Endothelial cell of umbilical vein (primary cell): ENCODE measurements around the gene SRSF11. TPM values are rescaled to one million over a fixed set of nuclear protein-coding genes. Genes with fewer than 3 reads are reported as not detected.

Experiments
- BruUV-seq: library from RNA; stranded (reverse); fragments of 400-500 nt; replicated peaks from 2 replicates; lab custom pipeline; 2021; lab: Mats Ljungman, UMichigan
- CTCF ChIA-PET: fragments of 300-600, 350-600 bp; sonication (Branson Sonifier 250); formaldehyde crosslinking; loops from one replicate; lab custom pipeline; 2021; ENCODE audit warnings: antibody characterized with exemption, inconsistent platforms; lab: Charles Lee
- POLR2A ChIA-PET: fragments of 300-600, 350-600 bp; sonication (Branson Sonifier 250); formaldehyde crosslinking; loops from one replicate; lab custom pipeline; 2021; ENCODE audit warnings: antibody characterized with exemption, inconsistent platforms; lab: Charles Lee
- DNase-seq: peaks from one replicate; pipeline ENCODE4 v3.0.0-alpha.2; 2011; ENCODE audit warnings: low read depth, low spot score
- FAIRE-seq: peaks from 2 replicates; lab custom pipeline; 2011; peaks lifted over from hg19 to GRCh38; lab: Jason Lieb, UNC
- H2AFZ ChIP-seq: 2 replicates; pipeline ENCODE4 v1.6.0; 2012; ENCODE audit warnings: low read depth, low read length, control low read depth, inconsistent platforms
- H3K27ac ChIP-seq: 2 replicates; pipeline ENCODE4 v1.5.1; 2011; ENCODE audit warnings: low read depth, mild to moderate bottlenecking, control low read depth, low read length, moderate library complexity; ENCODE audit not compliant: insufficient read depth
- H3K27me3 ChIP-seq, 2 experiments: 2 replicates each; pipeline versions ENCODE4 v1.6.0 to v1.6.1; 2011; ENCODE audit warnings: low read length in 2 of 2, mixed read lengths in 1 of 2; ENCODE audit not compliant: control insufficient read depth in 2 of 2, insufficient read depth in 2 of 2
- H3K36me3 ChIP-seq, 2 experiments: 2 replicates in 1 of 2; 3 replicates in 1 of 2; pipeline ENCODE4 v1.5.1; 2011; ENCODE audit warnings: low read length in 2 of 2, mild to moderate bottlenecking in 1 of 2, moderate library complexity in 1 of 2; ENCODE audit not compliant: control insufficient read depth in 2 of 2, insufficient read depth in 2 of 2; ENCODE audit errors: extremely low read depth in 1 of 2
- H3K4me1 ChIP-seq: 3 replicates; pipeline ENCODE4 v1.5.1; 2011; ENCODE audit warnings: mild to moderate bottlenecking, low read length; ENCODE audit not compliant: control insufficient read depth, insufficient read depth; ENCODE audit errors: extremely low read depth
- H3K4me2 ChIP-seq: 2 replicates; pipeline ENCODE4 v1.6.1; 2011; ENCODE audit warnings: low read length, control low read depth, mixed read lengths; ENCODE audit not compliant: insufficient read depth
- H3K4me3 ChIP-seq, 3 experiments: fragments of 200-600 bp in 1 of 3; sonication (generic), shearing (Covaris generic) in 1 of 3; replicated peaks in 1 of 3; 2 replicates each; pipeline ENCODE4 v1.5.1; 2011 to 2016; ENCODE audit warnings: control low read depth in 3 of 3, low read length in 3 of 3, mild to moderate bottlenecking in 2 of 3, inconsistent platforms in 1 of 3, low read depth in 1 of 3, moderate library complexity in 1 of 3; ENCODE audit not compliant: insufficient read depth in 1 of 3
- H3K79me2 ChIP-seq: 2 replicates; pipeline ENCODE4 v1.6.0; 2012; ENCODE audit warnings: low read length, inconsistent platforms; ENCODE audit not compliant: control insufficient read depth, insufficient read depth
- H3K9ac ChIP-seq: replicated peaks from 2 replicates; pipeline ENCODE3; 2011; ENCODE audit warnings: low read length, control low read depth; ENCODE audit not compliant: insufficient read depth; ENCODE audit errors: extremely low read depth
- H3K9me1 ChIP-seq: replicated peaks from 3 replicates; pipeline ENCODE4 v1.6.0; 2011; ENCODE audit warnings: mild to moderate bottlenecking, low read length; ENCODE audit not compliant: control insufficient read depth, insufficient read depth; ENCODE audit errors: extremely low read depth
- H3K9me3 ChIP-seq: replicated peaks from 2 replicates; pipeline ENCODE4 v1.5.1; 2012; ENCODE audit warnings: low read length, inconsistent platforms; ENCODE audit not compliant: control insufficient read depth, insufficient read depth
- H4K20me1 ChIP-seq: replicated peaks from 2 replicates; pipeline ENCODE3; 2011; ENCODE audit warnings: mild to moderate bottlenecking, low read length; ENCODE audit not compliant: control insufficient read depth, insufficient read depth; ENCODE audit errors: extremely low read depth
- CTCF ChIP-seq, 2 donors: IDR thresholded peaks; 1 replicate in 1 of 2; 2 replicates in 1 of 2; pipeline ENCODE4 v1.5.1; 2011; ENCODE audit warnings: low read length in 2 of 2, mild to moderate bottlenecking in 2 of 2, moderate library complexity in 2 of 2, control low read depth in 1 of 2, inconsistent platforms in 1 of 2, low read depth in 1 of 2; ENCODE audit not compliant: insufficient read depth in 1 of 2; ENCODE audit errors: extremely low read depth in 1 of 2
- FOS ChIP-seq: IDR thresholded peaks from 2 replicates; pipeline ENCODE4 v1.6.1; 2011; ENCODE audit warnings: mild to moderate bottlenecking, low read length, moderate library complexity, borderline replicate concordance; ENCODE audit not compliant: insufficient read depth
- GATA2 ChIP-seq: IDR thresholded peaks from 2 replicates; pipeline ENCODE4 v1.7.0; 2011; ENCODE audit warnings: low read depth, mild to moderate bottlenecking, moderate library complexity, mixed read lengths, low read length; ENCODE audit not compliant: insufficient read length, insufficient read depth
- JUN ChIP-seq: IDR thresholded peaks from 2 replicates; pipeline ENCODE4 v1.6.1; 2011; ENCODE audit warnings: borderline replicate concordance, low read depth; ENCODE audit not compliant: insufficient read length, insufficient read depth
- MAX ChIP-seq: IDR thresholded peaks from 2 replicates; pipeline ENCODE4 v1.6.1; 2011; ENCODE audit not compliant: insufficient read depth, insufficient read length
- POLR2A ChIP-seq: IDR thresholded peaks from 2 replicates; pipeline ENCODE4 v1.6.1; 2012; ENCODE audit warnings: low read depth, mild to moderate bottlenecking, control low read depth, low read length
- POLR2AphosphoS5 ChIP-seq: IDR thresholded peaks from 2 replicates; pipeline ENCODE4 v1.6.1; 2012; ENCODE audit warnings: low read depth, mild to moderate bottlenecking, control low read depth, low read length, moderate library complexity; ENCODE audit not compliant: insufficient read depth
- dilution Hi-C: fragments of 300-500 bp; cut with MboI; formaldehyde crosslinking; loops from one replicate; pipeline ENCODE4 v1.15.0; 2019; ENCODE audit warnings: low sequenced_read_pairs; ENCODE audit not compliant: extremely low pct_ligation_motif_present
- intact Hi-C: fragments of 100-400 bp; cut with micrococcal nuclease; formaldehyde crosslinking; loops from one replicate; pipeline ENCODE4 v1.10.0; 2022
- polyA plus RNA-seq, 4 experiments: library from polyadenylated mRNA; depleted of rRNA in 3 of 4; stranded (reverse) in 3 of 4; unstranded in 1 of 4; fragments of >200 nt; gene quantifications; 2 replicates each; pipeline versions ENCODE4 v1.2.1 to v1.2.3, GENCODE V29; 2011 to 2012; ENCODE audit warnings: missing spikeins in 1 of 4
- total RNA-seq: library from RNA; stranded (reverse); gene quantifications from 2 replicates; pipeline ENCODE4 v1.2.3, GENCODE V29; 2021

Gene SRSF11
- total and polyA plus RNA-seq, 2 donors (not counting 3 experiments of a cell fraction or from before 2014, with no cell fraction given) = 177 to 241 TPM

- H3K27ac ChIP-seq = no peak overlapping the region
- dilution Hi-C loops = no loop called here
- no peak for FAIRE-seq
- H3K27me3 ChIP-seq = no peaks in the 10 kb centered on the region
- no peak for TF ChIP-seq JUN
- TF ChIP-seq FOS = no peak
- TF ChIP-seq CTCF (IDR thresholded peaks at IDR 0.05; ENCODE audit: extremely low read depth in 1 of 2, insufficient read depth in 1 of 2, low read depth in 1 of 2, low read length in 2 of 2) = no peak
- TF ChIP-seq POLR2A = no peak
- TF ChIP-seq MAX = no peak
- TF ChIP-seq GATA2 = no peak
- TF ChIP-seq POLR2AphosphoS5 = no peak
- ChIA-PET POLR2A (no interaction called here), CTCF (no interaction called here)
- no peak overlapping the region for H3K9ac ChIP-seq
- H4K20me1 ChIP-seq = no peaks in the 10 kb centered on the region
- no peak for DNase-seq
- H3K4me1 ChIP-seq = peaks cover 10% of the 10 kb centered on the region
- BruUV-seq = no TSS peak
- H2AFZ ChIP-seq = no peak overlapping the region
- H3K9me1 ChIP-seq = no peaks in the 10 kb centered on the region
- no peaks in the 10 kb centered on the region for H3K9me3 ChIP-seq
- intact Hi-C loops = loop anchor here (10.0 kb wide), 1 partner anchor 635 kb away; the partner anchor contains the start of gene LRRC7
- no peak overlapping the region for H3K4me3 ChIP-seq
- H3K36me3 ChIP-seq = no peaks in the 10 kb centered on the region
- H3K79me2 ChIP-seq = peaks cover 82% of the 10 kb centered on the region
- no peak overlapping the region for H3K4me2 ChIP-seq
Observed at GRCh38 chr1:70200065-70200464, 21.1 kb upstream of the SRSF11 start.
